Kidney glomerular epithelial cell (primary cell): ENCODE results near the gene HBA1.
"Not testable (repeated sequence)": the region's sequence is repeated elsewhere in the genome, so short reads cannot be mapped to it uniquely, and the experiment has no call there.

Source experiments
- DNase-seq: peaks from one replicate; lab custom pipeline; 2025; lab: John Stamatoyannopoulos, UW

HBA1 gene

GRCh38 chr16:203246-203645 lies 26.8 kb downstream of the HBA1 start:
- no peak for DNase-seq

- DNase-seq, result not testable (repeated sequence)
Observed at GRCh38 chr16:204046-204445, 27.6 kb downstream of the HBA1 start.

DNA sequence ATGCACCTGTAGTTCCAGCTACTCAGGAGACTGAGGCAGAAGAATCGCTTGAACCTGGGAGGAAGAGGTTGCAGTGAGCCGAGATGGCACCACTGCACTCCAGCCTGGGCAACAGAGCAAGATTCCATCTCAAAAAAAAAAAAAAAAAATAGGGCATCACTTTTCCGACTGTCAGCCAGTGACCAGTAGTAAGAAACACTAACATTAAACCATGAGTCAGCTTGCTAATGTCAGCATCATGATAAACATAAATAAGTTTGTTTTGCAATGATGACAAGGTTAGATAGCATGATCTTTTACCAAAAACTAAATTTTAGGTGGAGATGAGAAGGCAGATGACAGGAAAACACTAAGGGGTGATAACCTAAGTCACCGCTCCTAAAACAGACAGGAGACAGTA lies 32.9 kb downstream of the HBA1 start:
- DNase-seq, result not testable (repeated sequence)

DNA sequence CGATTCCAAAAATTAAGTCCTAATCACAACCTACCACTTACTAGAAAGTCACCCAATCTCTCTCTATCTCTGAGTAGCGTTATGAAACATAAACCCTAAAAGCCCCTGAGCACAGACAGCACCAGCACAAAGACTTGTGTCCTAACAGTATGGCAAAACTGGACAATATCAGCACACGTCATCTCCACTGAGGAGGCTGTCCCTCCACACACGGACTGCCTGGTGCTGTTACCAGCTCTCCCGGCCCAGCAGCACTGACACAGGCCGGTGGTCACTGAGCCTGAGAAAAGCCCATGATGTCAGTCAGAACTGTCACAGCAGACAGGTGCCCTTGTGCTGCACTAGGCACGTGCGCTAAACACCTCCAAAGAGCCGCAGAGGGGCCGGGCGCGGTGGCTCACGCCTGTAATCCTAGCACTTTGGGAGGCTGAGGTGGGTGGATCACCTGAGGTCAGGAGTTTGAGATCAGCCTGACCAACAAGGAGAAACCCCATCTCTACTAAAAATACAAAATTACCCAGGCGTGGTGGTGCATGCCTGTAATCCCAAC lies 35.2 kb downstream of the HBA1 start:
- not testable (repeated sequence) for DNase-seq

- DNase-seq, result peak; percentile 5
Observed at GRCh38 chr16:212999-213398, 36.5 kb downstream of the HBA1 start.

GRCh38 chr16:220021-220420 lies 43.5 kb downstream of the HBA1 start:
- DNase-seq, result no peak
